Measurements from ENCODE around the gene TM2D3. TPM values are rescaled to one million over a fixed set of nuclear protein-coding genes. Genes with fewer than 3 reads are reported as not detected.
A peak's percentile ranks its signal among the peaks of the same experiment; 100 is the strongest.

TM2D3 gene
- polyA plus RNA-seq, 10 donors: 35.6 to 48.0 (median 40.2) TPM

DNA sequence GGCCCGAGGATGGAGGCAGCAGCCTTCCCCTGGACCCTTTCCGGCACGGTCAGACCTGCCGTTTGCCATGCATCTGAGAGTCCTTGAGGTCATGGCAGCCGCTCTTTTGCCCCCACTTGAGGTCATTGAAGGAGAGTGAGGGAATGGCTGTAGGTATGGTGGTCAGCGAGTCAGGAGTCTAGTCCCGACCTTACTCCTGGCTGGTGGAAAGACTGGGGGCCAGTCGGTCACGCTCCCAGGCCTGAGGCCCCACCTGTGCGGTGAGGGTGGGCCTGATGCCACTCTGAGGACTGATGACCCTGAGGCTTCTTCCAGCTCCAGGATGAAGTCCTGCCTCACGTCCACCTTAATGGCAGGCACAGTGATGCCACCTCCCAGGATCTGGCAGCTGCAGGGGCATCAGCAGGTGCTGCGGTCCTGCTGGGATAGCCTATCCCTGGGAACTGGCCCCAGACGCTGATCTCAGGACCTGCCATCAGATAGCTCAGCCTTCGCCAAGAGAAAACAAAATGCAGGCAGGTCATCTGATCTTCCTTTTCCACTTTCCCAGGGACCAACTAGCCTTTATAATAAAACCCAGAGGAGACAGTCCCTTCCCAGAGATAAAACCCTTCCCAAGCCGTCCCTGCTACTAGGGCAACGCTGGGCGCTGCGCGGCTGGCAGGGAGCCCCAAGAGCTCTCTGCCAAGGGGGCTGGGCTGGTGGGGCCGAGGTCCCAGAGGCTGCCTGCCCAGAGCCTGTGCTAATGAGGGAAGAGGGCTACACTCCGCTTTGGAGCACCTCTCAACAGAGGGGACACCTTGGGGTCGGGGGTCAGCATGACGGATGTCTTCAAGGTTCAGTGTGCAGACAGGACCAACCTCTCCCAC, 42.2 kb downstream of the TM2D3 start:
- no peak for DNase-seq

DNA sequence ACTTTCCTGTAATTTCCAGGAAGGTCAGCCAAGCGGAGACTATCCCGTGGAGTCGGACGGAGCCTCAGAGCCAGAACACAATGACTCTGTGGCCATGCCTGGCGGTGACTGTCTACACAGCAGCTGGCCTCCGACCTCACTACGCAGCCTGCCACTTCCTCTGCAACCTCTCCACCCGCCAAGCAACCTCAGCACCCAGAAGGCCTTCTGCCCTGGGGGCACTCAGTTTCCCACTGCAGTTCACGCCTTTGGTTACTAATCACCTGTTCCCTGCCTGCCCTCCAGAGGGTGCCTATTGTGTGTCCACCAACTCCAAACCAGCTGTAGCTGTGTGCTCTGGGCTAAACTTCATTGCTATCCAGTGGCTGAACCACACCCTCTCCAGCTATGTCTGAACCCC, 44.0 kb downstream of the TM2D3 start:
- peak in 1 of 3 donors; percentile 26 for DNase-seq

- DNase-seq: no peak
Observed at GRCh38 chr15:101607108-101607507, 45.1 kb downstream of the TM2D3 start.

DNA sequence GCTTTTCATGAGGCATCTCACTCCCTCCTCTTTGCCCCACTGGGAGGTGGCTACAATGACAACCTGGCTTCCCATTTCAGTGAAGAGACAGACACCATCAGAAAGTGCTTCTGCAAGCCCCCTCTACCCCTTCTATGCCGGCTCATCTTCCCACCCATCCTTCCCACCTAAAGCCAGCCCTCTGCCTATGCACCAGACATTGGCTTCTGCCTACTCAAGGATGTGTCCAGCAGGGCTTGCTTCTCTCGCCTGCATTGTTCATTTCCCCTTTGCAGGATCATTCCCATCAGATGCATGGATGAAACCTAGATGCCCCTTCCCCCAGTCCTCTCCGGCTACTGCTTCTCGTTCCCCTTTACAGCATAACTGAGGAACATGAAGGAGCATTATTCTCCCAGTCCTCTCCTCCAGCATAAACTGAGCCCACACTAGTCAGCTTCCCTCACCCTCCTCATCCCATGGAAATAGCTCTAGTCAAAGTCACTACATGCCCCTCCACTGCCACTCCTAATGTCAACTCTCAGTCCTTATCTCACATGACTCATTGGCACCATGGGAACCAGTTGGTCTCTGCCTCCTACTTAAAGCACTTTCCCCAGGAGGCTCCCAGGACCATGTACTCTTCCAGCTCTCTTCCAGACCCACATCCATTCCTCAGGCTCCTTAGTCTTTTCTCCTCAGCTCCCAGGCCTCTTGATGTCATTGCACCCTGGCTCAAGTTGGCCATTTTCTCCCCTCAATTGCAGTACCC, 47.9 kb downstream of the TM2D3 start:
- no peak for DNase-seq

DNA sequence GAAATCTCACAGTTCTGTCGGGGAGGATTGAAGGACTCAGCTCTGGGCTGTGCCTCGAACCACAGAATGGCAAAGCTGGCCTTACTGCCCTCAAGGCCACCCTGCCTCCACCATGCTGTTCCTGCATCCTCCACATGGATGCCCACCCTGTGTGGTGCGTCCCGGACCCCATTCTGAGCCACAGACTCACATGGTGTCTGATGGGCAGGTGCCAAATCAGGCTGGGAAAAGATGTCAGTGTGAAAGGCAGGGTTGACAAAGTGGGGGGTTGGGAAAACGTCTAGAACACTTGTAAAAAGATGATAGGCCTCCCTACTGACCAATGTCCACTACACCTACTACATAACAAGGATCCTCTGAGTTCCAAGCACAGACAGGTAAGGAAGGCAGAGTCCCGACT, 49.4 kb downstream of the TM2D3 start:
- DNase-seq: no peak

- DNase-seq: no peak
Observed at GRCh38 chr15:101600035-101600434, 52.1 kb downstream of the TM2D3 start.

DNA sequence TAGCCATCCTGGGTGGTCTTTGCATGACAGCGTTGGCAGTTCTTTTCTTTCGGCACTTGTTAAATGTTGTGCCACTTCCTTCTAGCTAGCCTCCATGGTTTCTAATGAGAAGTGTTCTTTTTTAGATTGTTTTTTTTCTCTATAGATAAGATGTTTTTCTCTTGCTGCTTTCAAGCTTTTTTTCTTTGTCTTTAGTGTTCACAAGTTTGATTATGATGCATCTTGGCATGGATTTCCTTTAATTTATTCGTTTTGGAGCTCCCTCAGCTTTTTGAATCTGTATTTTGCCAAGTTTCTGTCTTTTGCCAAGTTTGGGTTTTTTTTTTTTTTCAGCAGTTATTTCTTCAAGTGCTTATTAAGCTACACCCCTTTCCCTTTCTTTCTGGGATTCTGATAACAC, 53.1 kb downstream of the TM2D3 start:
- peak in 1 of 3 donors; percentile 39 for DNase-seq

DNA sequence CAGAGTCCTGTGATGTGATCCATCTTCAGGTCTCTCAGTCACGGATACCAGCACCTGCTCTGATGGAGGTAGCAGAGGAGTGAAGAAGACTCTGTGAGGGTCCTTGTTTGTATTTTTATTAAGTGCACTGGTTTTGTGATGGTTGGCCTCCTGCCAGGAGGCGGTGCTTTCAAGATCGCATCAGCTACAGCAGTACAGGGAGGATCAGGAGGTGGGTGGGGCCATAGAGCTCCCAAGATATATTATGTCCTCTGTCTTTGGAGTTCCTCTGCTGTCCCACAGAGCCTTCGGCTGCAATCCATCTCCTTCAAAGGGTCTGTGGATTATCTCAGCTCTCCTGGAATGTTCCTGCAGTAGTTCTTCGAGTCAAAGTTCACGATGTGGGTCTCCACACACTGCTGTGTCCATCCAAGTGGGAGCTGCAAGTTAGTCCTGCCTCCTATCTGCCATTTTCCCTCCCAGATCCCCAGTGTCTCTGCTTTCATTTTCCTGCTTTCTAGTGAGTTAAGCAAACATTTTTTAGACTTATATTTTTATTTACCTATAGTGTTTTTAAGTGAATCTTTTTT, 54.7 kb downstream of the TM2D3 start:
- no peak for DNase-seq

DNA sequence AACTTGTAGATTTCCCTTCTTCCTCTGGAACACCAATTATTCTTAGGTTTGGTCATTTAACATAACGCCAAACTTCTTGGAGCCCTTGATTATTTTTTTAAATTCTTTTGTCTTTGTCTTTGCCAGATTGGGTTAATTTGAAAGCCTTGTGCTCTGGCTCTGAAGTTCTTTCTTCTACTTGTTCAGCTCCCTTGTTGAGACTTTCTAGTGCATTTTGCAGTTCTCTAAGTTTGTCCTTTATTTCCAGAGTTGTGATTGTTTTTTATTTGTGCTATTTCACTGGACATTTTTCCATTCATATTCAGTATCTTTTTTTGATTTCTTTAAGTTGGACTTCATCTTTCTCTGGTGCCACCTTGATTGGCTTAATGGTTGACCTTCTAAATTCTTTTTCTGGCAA, 55.5 kb downstream of the TM2D3 start:
- DNase-seq: no peak

Other genes starting within 250 kb of the TM2D3 start
- 10 to 100 TPM in 6 of 10 donors, 1 to 10 TPM in 4; 9.3 to 18.0 (median 11.3) TPM for gene PCSK6, start 162.7 kb downstream of the TM2D3 start, polyA plus RNA-seq (ENCODE audit: insufficient read length in 10 of 10)
- 10 to 100 TPM; 14.0 to 24.3 (median 18.9) TPM for gene TARS3, start 72.1 kb upstream of the TM2D3 start, polyA plus RNA-seq (ENCODE audit: insufficient read length in 10 of 10)
- gene OR4F6, start 151.1 kb upstream of the TM2D3 start, polyA plus RNA-seq (ENCODE audit: insufficient read length in 10 of 10): not detected
- gene OR4F15, start 159.8 kb upstream of the TM2D3 start, polyA plus RNA-seq (ENCODE audit: insufficient read length in 10 of 10): under 1 TPM in 1 of 10 donors, not detected in 9; 0.10 TPM

All from muscle of back (tissue), 11 donors.